ENCODE results near the gene CAMTA1.
"Not testable (repeated sequence)": the region's sequence is repeated elsewhere in the genome, so short reads cannot be mapped to it uniquely, and the experiment has no call there.

CAMTA1 gene

GRCh38 chr1:6907201-6907600, 121.9 kb downstream of the CAMTA1 start:
- DNase-seq (ENCODE audit: low read depth, low spot score) = no peak

DNA sequence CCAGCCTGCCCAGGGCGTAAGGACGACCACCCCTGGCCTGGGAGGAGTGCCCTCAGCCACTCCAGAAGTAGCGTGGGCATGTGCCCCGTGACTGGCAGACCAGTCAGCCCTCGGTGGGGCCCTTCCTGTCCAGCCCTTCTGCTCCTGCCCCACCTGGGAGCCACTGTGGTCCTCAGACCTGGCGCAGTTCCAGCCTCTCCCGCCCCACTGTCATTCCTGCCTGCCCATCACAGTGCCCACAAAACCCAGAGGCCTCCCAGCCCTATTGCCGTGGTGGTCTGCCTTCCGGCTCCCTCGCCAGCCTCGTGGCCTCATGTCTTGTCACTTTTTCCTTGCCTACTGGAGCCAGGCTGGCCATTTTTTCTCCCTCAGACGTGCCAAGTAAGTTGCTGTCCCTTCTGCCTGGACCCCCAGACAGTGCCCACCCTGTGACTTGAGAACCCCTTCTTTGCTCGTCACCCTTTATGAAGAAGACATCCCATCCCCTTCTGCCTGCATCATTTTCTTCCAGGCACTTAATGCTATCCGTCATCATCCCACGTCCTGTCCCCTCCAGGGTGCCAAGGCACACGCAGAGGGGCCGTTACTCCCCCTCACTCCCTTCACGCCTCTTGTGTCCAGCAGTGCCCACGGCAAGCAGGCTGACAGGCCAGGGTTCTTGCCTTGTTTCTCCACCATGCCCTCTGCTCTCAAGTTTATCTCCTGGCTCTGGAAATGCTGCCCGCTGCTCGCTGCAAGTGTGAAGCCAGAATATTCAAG, 122.6 kb downstream of the CAMTA1 start:
- DNase-seq (ENCODE audit: low read depth, low spot score) = no peak

DNA sequence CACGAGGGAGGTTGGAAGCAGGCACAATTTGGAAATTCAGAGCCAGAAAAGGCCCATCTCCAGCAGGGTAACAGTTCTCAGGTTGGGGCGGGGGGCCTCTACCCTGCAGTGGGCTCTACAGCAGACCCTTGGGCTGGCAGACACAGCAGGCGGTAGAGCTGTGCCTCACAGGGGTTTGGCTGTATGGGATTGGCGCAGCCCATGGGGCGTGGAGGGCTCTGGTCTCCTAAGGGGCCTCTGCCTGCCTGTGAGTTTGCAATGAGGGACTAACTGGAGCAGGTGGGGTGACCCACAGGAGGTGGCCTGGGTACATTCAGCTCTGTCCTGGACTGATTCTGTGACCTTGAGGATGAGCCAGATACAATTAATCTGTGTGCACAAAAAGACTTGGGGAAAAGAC, 124.1 kb downstream of the CAMTA1 start:
- DNase-seq (ENCODE audit: low read depth, low spot score) = no peak

DNA sequence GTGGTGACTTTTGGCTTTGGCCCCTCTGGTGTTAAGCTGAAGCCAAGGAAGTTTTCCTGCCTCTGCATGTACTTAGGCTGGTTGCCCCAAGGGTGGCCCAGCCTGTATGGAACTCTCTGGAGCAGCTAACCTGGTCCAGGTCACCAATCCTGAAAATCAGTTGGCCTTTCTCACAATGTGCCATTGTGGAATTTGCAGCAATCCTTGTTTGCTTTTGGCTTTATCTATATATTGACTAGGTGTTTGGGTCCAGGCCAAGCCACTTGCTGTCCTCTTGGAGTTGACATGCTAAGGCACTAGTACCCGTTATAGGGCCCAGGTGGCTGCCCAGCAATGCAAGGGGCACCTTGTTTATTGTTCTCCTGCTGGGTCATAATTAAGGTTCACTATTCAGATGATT, 124.6 kb downstream of the CAMTA1 start:
- DNase-seq (ENCODE audit: low read depth, low spot score) = no peak

DNA sequence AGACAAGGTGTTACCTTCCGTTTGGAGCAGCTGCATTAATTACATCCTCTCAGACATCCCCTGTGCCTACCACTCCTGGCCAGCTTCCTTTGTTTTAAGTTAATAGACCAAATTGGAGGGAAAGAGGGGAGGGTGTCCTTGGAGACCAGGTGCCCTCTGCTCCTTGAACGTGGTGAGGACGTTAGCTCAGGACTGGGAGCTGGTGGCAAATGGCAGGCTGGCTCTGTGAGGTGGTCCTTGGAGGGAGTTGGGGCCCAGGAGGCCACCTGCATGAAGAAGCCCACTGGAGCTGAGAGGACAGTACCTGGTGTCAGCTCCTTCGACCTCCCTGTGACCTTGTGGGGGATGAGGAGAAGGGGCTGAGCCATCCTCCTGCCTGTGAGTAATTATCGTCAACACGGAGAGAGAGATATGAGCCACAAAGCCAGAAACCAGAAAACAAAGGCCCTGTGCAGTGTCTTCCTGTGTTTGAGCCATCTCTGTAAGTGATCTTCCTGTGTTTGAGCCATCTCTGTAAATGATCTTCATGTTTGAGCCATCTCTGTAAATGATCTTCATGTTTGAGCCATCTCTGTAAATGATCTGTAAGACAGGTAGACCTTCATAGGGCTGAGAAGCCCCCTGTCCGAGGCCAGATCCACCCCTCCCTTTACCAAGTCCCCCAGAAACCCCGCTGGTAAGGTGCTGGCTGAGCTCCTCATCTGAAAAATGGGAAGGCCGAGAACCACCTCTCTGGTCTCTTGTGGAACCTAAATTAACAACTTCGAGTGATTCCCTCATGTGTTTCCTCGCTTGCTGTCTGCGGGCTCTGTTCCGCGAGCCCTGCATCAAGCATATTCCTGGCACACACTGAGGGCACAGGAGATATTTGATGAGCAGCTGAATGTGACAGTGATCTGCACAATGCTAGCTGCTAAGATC, 126.0 kb downstream of the CAMTA1 start:
- DNase-seq (ENCODE audit: low read depth, low spot score) = no peak

GRCh38 chr1:6911974-6912373, 126.7 kb downstream of the CAMTA1 start:
- no peak for DNase-seq (ENCODE audit: low read depth, low spot score)

GRCh38 chr1:6912518-6912917, 127.3 kb downstream of the CAMTA1 start:
- DNase-seq (ENCODE audit: low read depth, low spot score) = no peak

GRCh38 chr1:6913086-6913485, 127.8 kb downstream of the CAMTA1 start:
- no peak for DNase-seq (ENCODE audit: low read depth, low spot score)

DNA sequence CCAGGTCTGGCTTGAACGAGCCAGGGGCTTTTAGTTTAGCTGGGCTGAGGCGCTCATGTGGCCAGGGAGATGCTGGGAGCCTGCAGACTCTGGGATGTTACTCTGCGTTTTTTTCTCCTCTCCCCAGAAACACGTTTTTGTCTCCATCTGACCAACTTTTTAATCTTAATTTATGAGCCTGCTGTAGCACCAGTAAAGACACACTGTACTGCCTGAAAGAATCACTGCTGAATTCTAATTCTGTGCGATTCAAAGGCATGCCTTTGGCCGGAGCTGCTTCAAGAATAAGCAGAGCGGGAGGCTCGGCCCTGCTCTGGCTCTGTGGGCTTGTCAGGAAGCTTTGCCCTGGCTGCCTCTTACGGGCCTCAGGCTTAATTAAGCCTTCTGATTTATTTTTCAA, 129.5 kb downstream of the CAMTA1 start:
- no peak for DNase-seq (ENCODE audit: low read depth, low spot score)

DNA sequence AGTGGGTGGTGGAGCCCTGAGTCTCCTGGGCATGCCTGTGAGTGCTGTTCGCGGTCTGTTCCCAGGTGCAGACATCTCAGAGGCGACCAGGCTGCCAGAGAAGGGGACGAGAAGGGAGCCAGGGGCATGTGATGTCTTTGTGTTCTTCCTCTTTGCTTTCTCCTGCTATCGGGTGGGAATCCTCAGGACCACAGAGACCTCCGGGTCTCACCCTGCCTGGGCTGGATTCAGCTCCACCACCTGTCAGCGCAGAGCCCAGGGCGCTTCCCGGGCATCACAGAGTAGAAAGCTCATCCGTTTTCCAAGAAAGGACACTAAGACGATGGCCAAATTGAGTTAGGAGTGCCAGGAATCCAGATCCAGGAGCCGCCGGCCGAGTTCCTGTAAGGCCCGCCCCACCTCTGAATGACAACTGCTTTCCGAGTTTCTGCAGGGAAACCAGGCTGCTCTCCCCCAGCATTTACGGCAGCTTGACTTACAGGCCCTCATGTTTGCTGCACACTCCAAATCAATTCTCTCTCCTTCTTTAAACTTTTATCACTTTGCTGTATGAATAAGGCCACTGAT, 130.8 kb downstream of the CAMTA1 start:
- no peak for DNase-seq (ENCODE audit: low read depth, low spot score)

DNA sequence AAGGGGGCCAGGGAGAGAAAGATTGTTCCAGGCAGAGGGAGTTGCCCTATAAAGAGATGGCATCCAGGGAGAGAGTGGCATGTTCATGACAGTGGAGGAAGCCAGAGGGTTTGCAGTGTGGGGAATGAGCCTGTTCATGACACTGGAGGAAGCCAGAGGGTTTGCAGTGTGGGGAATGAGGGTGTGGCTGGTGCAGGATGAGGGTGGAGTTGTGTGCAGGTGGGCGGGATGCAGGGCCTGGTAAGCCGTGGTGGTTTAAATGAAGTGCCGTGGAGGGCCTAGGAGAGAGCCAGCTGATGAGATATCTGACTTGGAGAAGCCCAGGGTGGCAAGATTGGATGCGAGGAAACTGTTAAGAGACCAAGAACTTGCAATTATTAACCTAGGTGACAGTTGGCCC, 131.8 kb downstream of the CAMTA1 start:
- DNase-seq (ENCODE audit: low read depth, low spot score) = no peak

- no peak for DNase-seq (ENCODE audit: low read depth, low spot score)
Measured at GRCh38 chr1:6918186-6918924, 133.1 kb downstream of the CAMTA1 start.

DNA sequence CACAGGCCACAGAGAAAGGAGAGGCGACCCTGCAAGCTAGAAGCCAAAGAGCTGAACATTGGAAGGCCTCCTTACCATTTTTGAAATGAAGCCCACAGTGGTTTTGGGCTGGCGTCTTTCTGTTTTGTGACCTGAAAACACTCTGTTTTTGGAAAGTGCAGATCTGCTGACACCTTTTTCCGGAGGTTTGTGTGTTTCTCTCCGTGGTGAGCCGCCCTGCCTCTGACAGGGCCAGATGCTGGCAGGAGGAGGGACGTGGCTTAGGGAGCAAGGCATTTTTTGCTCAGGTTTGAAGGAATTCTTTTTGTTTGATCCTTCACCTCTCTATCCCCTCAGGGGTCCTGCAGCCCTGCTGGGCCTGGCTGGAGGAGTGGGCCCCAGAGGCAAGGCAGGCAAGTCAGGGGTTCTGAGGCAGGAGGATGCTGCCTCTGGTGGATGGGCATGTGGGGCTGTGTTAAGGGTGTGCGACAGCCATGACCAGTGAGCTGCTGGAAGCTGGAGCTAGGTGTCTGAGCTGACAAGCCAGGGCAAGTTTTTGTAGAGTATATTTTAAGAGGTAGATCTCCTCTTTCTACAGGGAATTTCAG, 133.8 kb downstream of the CAMTA1 start:
- no peak for DNase-seq (ENCODE audit: low read depth, low spot score)

DNA sequence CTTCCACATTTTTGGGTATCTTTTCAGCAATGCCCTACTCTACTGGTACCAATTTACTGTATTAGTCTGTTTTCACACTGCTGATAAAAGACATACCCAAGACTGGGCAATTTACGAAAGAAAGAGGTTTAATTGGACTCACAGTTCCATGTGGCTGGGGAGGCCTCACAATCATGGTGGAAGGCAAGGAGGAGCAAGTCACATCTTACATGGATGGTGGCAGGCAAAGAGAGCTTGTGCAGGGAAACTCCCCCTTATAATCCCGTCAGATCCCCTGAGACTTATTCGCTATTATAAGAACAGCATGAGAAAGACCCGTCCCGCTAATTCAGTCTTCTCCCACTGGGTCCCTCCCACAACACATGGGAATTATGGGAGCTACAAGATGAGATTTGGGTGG, 136.3 kb downstream of the CAMTA1 start:
- DNase-seq (ENCODE audit: low read depth, low spot score) = not testable (repeated sequence)

- no peak for DNase-seq (ENCODE audit: low read depth, low spot score)
Measured at GRCh38 chr1:6922096-6922931, 137.1 kb downstream of the CAMTA1 start.

- no peak for DNase-seq (ENCODE audit: low read depth, low spot score)
Measured at GRCh38 chr1:6923012-6923411, 137.8 kb downstream of the CAMTA1 start.

DNA sequence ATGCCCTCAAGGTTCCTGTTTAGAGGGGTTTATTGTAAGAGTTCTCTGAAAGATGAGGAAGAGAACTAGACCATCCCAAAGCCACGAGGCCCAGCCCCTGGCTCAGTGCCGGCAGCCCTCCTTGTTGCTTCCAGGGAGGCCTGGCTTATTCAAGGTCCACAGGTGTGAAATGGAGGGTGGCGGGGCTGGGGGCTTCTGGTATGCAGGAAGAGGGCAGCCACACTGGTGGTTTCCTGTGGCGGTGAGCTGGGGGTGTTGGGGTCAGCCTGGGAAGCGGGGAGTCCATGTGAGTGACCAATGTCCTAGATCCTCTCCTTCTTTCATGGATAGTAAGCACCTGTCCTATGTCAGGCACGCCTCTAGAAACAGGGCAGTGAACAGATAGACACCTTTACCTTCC, 138.2 kb downstream of the CAMTA1 start:
- DNase-seq (ENCODE audit: low read depth, low spot score) = no peak

DNA sequence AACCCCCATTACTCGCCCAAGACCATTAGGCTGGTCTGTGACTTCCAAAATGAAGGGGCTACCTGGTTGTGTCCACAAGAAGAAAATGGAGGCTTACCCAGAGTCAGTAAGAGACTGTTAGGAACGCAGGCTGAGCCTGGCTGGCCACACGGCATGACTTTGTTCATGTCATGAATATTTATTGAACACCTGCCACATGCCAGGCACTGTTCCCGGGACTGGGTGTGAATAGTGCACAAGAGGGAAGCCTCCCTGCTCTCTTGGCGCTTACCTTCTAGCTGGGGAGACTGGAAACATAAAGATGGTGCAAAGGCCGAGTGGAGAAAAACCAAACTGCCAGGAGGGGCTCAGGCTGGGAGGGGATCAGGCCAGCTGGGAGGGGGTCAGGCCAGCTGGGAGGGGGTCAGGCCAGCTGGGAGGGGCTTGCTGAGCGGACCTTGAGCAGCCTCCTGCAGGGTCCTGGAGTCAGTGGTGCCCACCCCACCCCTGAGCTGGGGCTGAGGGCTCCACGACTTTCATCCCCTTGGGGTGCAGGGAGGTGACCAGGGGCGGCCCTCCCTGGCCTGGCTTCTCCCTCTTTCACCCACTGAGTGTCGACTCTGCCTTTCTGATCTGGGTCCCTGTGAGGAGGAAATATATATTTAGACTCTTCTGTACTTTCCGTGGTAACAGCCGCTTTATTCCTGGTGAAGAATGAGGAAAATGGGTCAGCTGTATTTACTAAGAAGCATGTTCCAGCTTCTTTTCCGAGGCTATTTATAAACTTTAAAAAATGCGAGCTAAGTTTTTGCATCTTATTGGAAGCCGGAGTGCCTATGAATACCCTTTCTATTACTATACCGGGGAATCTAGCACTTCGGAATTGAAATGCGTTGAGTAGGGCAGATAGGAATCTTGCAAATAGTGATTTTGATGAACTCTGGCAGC, 139.0 kb downstream of the CAMTA1 start:
- DNase-seq (ENCODE audit: low read depth, low spot score) = no peak

- DNase-seq (ENCODE audit: low read depth, low spot score) = no peak
Measured at GRCh38 chr1:6924891-6925290, 139.6 kb downstream of the CAMTA1 start.

Data from iPS DF 19.7 (cell line).